ENCODE results near the gene PTAFR.

DNA sequence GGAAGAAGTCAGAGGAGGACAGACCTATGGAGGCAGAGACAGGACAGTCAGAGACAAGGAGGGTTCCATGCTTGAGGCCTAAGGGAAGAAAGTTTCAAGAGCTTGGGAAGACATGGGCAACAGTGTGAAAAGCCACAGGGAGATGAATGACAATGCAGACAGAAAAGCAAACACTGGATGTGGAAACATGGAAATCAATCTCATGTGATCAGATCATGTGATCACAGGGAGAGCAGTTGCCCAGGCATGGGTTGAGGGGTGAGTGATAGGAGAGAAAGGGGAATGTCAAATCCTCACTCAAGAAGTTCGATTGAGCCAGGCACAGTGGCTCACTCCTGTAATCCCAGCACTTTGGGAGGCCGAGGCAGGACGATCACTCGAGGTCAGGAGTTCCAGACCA, 17.2 kb downstream of the PTAFR start:
- TF ChIP-seq, protein P1, sequence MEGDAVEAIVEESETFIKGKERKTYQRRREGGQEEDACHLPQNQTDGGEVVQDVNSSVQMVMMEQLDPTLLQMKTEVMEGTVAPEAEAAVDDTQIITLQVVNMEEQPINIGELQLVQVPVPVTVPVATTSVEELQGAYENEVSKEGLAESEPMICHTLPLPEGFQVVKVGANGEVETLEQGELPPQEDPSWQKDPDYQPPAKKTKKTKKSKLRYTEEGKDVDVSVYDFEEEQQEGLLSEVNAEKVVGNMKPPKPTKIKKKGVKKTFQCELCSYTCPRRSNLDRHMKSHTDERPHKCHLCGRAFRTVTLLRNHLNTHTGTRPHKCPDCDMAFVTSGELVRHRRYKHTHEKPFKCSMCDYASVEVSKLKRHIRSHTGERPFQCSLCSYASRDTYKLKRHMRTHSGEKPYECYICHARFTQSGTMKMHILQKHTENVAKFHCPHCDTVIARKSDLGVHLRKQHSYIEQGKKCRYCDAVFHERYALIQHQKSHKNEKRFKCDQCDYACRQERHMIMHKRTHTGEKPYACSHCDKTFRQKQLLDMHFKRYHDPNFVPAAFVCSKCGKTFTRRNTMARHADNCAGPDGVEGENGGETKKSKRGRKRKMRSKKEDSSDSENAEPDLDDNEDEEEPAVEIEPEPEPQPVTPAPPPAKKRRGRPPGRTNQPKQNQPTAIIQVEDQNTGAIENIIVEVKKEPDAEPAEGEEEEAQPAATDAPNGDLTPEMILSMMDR (IDR thresholded peaks at IDR 0.05) = no peak
- TF ChIP-seq POLR2A (IDR thresholded peaks at IDR 0.05) (no peak), POLR2AphosphoS5 (IDR thresholded peaks at IDR 0.05) (no peak)
